Measurements from ENCODE around the gene MRPL51. TPM values are rescaled to one million over a fixed set of nuclear protein-coding genes. Genes with fewer than 3 reads are reported as not detected.
"Not testable (repeated sequence)": the region's sequence is repeated elsewhere in the genome, so short reads cannot be mapped to it uniquely, and the experiment has no call there.

MRPL51 gene
- polyA plus RNA-seq, 1 donor (not counting 4 experiments of a cell fraction or from before 2014, with no cell fraction given): 184 TPM

GRCh38 chr12:6507102-6507998, 14.3 kb upstream of the MRPL51 start:
- Histone ChIP-seq H3K27me3 (ENCODE audit: control insufficient read depth, extremely low read depth, insufficient read depth, low read length) (no peaks in the 10 kb centered on the region), H3K79me2 (ENCODE audit: control insufficient read depth, insufficient read depth, low read length) (peaks cover 28% of the 10 kb centered on the region), H3K4me2 (ENCODE audit: control insufficient read depth, extremely low read depth, insufficient read depth, low read depth, low read length) (peak overlapping the region; percentile 71), H3K9me3 (ENCODE audit: control insufficient read depth, low read depth, low read length) (no peaks in the 10 kb centered on the region), H3K4me1 (ENCODE audit: control insufficient read depth, extremely low read depth, insufficient read depth, low read length) (peaks cover 10% of the 10 kb centered on the region), H3K4me3 (ENCODE audit: control insufficient read depth in 2 of 3, extremely low read depth in 1 of 3, insufficient read depth in 2 of 3, low read depth in 1 of 3, low read length in 3 of 3) (peak overlapping the region in 2 of 3 experiments; percentile 27 to 35), H2AFZ (ENCODE audit: control insufficient read depth, low read length) (peak overlapping the region; percentile 57), H3K9ac (ENCODE audit: control insufficient read depth, extremely low read depth, insufficient read depth, low read length) (peak overlapping the region; percentile 47), H3K9me1 (ENCODE audit: control insufficient read depth, extremely low read depth, insufficient read depth, low read length) (no peaks in the 10 kb centered on the region), H3K36me3 (ENCODE audit: control insufficient read depth in 2 of 2, extremely low read depth in 1 of 2, insufficient read depth in 2 of 2, low read length in 2 of 2) (peaks cover 7 to 19% of the 10 kb centered on the region in 2 experiments), H4K20me1 (ENCODE audit: control insufficient read depth, extremely low read depth, insufficient read depth, low read length) (no peaks in the 10 kb centered on the region), H3K27ac (ENCODE audit: control insufficient read depth, insufficient read depth, low read length) (peak overlapping the region; percentile 39)
- DNase-seq (ENCODE audit: low read depth, low spot score) (no peak), FAIRE-seq (no peak)
- TF ChIP-seq CTCF (optimal IDR thresholded peaks at IDR 0.05 in 1 of 3, IDR thresholded peaks at IDR 0.05 in 1 of 3, conservative IDR thresholded peaks at IDR 0.05 in 1 of 3; ENCODE audit: extremely low read depth in 1 of 3, insufficient read depth in 2 of 3, low read length in 3 of 3) (no peak), EZH2 (IDR thresholded peaks at IDR 0.05; ENCODE audit: low read length) (no peak)
- dilution Hi-C loops (cut with MboI; ENCODE audit: extremely low pct_ligation_motif_present, low sequenced_read_pairs): no loop called here

GRCh38 chr12:6500466-6500865, 7.4 kb upstream of the MRPL51 start:
- Histone ChIP-seq H3K9ac (ENCODE audit: control insufficient read depth, extremely low read depth, insufficient read depth, low read length) (no peak overlapping the region), H3K4me2 (ENCODE audit: control insufficient read depth, extremely low read depth, insufficient read depth, low read depth, low read length) (no peak overlapping the region), H3K9me3 (ENCODE audit: control insufficient read depth, low read depth, low read length) (no peaks in the 10 kb centered on the region), H2AFZ (ENCODE audit: control insufficient read depth, low read length) (no peak overlapping the region), H3K4me1 (ENCODE audit: control insufficient read depth, extremely low read depth, insufficient read depth, low read length) (peaks cover 3% of the 10 kb centered on the region), H3K9me1 (ENCODE audit: control insufficient read depth, extremely low read depth, insufficient read depth, low read length) (no peaks in the 10 kb centered on the region), H3K36me3 (ENCODE audit: control insufficient read depth in 2 of 2, extremely low read depth in 1 of 2, insufficient read depth in 2 of 2, low read length in 2 of 2) (peaks cover 5 to 19% of the 10 kb centered on the region in 2 experiments), H3K4me3 (ENCODE audit: control insufficient read depth in 2 of 3, extremely low read depth in 1 of 3, insufficient read depth in 2 of 3, low read depth in 1 of 3, low read length in 3 of 3) (no peak overlapping the region), H3K27me3 (ENCODE audit: control insufficient read depth, extremely low read depth, insufficient read depth, low read length) (no peaks in the 10 kb centered on the region), H3K79me2 (ENCODE audit: control insufficient read depth, insufficient read depth, low read length) (peaks cover 52% of the 10 kb centered on the region), H4K20me1 (ENCODE audit: control insufficient read depth, extremely low read depth, insufficient read depth, low read length) (no peaks in the 10 kb centered on the region), H3K27ac (ENCODE audit: control insufficient read depth, insufficient read depth, low read length) (no peak overlapping the region)
- DNase-seq (ENCODE audit: low read depth, low spot score) (no peak), FAIRE-seq (no peak)
- TF ChIP-seq EZH2 (IDR thresholded peaks at IDR 0.05; ENCODE audit: low read length) (no peak), CTCF (optimal IDR thresholded peaks at IDR 0.05 in 1 of 3, IDR thresholded peaks at IDR 0.05 in 1 of 3, conservative IDR thresholded peaks at IDR 0.05 in 1 of 3; ENCODE audit: extremely low read depth in 1 of 3, insufficient read depth in 2 of 3, low read length in 3 of 3) (no peak)
- dilution Hi-C loops (cut with MboI; ENCODE audit: extremely low pct_ligation_motif_present, low sequenced_read_pairs): no loop called here

- peaks cover 58% of the 10 kb centered on the region for H3K79me2 ChIP-seq (ENCODE audit: control insufficient read depth, insufficient read depth, low read length)
These were observed 4.2 kb upstream of the MRPL51 start for GRCh38 chr12:6497291-6497690.

More at GRCh38 chr12:6497291-6497690, 4.2 kb upstream of the MRPL51 start:
- H3K4me2 ChIP-seq (ENCODE audit: control insufficient read depth, extremely low read depth, insufficient read depth, low read depth, low read length); H2AFZ ChIP-seq (ENCODE audit: control insufficient read depth, low read length); H3K27ac ChIP-seq (ENCODE audit: control insufficient read depth, insufficient read depth, low read length); H3K9me1 ChIP-seq (ENCODE audit: control insufficient read depth, extremely low read depth, insufficient read depth, low read length); dilution Hi-C loops (cut with MboI; ENCODE audit: extremely low pct_ligation_motif_present, low sequenced_read_pairs); FAIRE-seq; DNase-seq (ENCODE audit: low read depth, low spot score); H4K20me1 ChIP-seq (ENCODE audit: control insufficient read depth, extremely low read depth, insufficient read depth, low read length); H3K9me3 ChIP-seq (ENCODE audit: control insufficient read depth, low read depth, low read length); H3K4me3 ChIP-seq (ENCODE audit: control insufficient read depth in 2 of 3, extremely low read depth in 1 of 3, insufficient read depth in 2 of 3, low read depth in 1 of 3, low read length in 3 of 3); H3K9ac ChIP-seq (ENCODE audit: control insufficient read depth, extremely low read depth, insufficient read depth, low read length); H3K27me3 ChIP-seq (ENCODE audit: control insufficient read depth, extremely low read depth, insufficient read depth, low read length): not testable (repeated sequence)
- Histone ChIP-seq H3K4me1 (ENCODE audit: control insufficient read depth, extremely low read depth, insufficient read depth, low read length) (peaks cover 18% of the 10 kb centered on the region), H3K36me3 (ENCODE audit: control insufficient read depth in 2 of 2, extremely low read depth in 1 of 2, insufficient read depth in 2 of 2, low read length in 2 of 2) (peaks cover 7 to 19% of the 10 kb centered on the region in 2 experiments)

Measured in keratinocyte (primary cell).